NCI-H2171 (cell line): ENCODE results near the gene MMS19.
A peak's percentile ranks its signal among the peaks of the same experiment; 100 is the strongest.

Experiments used
- DNase-seq: peaks from one replicate; lab custom pipeline; 2025; lab: John Stamatoyannopoulos, UW

MMS19 gene

GRCh38 chr10:97525086-97525485 lies 26.9 kb upstream of the MMS19 start:
- DNase-seq = no peak

GRCh38 chr10:97522937-97523336 lies 24.7 kb upstream of the MMS19 start:
- DNase-seq = no peak

- DNase-seq = no peak
Observed at GRCh38 chr10:97522071-97522470, 23.8 kb upstream of the MMS19 start.

- DNase-seq = no peak
Observed at GRCh38 chr10:97520978-97521761, 22.9 kb upstream of the MMS19 start.

- no peak for DNase-seq
Observed at GRCh38 chr10:97520520-97520919, 22.3 kb upstream of the MMS19 start.

GRCh38 chr10:97519342-97519741 lies 21.1 kb upstream of the MMS19 start:
- DNase-seq = no peak

- peak; percentile 10 for DNase-seq
Observed at GRCh38 chr10:97518301-97519043, 20.2 kb upstream of the MMS19 start.

- DNase-seq = no peak
Observed at GRCh38 chr10:97517778-97518300, 19.6 kb upstream of the MMS19 start.

- no peak for DNase-seq
Observed at GRCh38 chr10:97517096-97517750, 19.0 kb upstream of the MMS19 start.

GRCh38 chr10:97515271-97515978 lies 17.2 kb upstream of the MMS19 start:
- DNase-seq = no peak

- no peak for DNase-seq
Observed at GRCh38 chr10:97514344-97514743, 16.1 kb upstream of the MMS19 start.

- no peak for DNase-seq
Observed at GRCh38 chr10:97512993-97513392, 14.8 kb upstream of the MMS19 start.

- DNase-seq = no peak
Observed at GRCh38 chr10:97511711-97512440, 13.7 kb upstream of the MMS19 start.

- DNase-seq = no peak
Observed at GRCh38 chr10:97510686-97511085, 12.5 kb upstream of the MMS19 start.

- no peak for DNase-seq
Observed at GRCh38 chr10:97509120-97509680, 11.0 kb upstream of the MMS19 start.

- no peak for DNase-seq
Observed at GRCh38 chr10:97508342-97508741, 10.1 kb upstream of the MMS19 start.

- no peak for DNase-seq
Observed at GRCh38 chr10:97506199-97506991, 8.2 kb upstream of the MMS19 start.

- no peak for DNase-seq
Observed at GRCh38 chr10:97505152-97505551, 6.9 kb upstream of the MMS19 start.

GRCh38 chr10:97503406-97503805 lies 5.2 kb upstream of the MMS19 start:
- DNase-seq = no peak

GRCh38 chr10:97502916-97503315 lies 4.7 kb upstream of the MMS19 start:
- no peak for DNase-seq
